ENCODE measurements around the gene SKA2. TPM values are rescaled to one million over a fixed set of nuclear protein-coding genes. Genes with fewer than 3 reads are reported as not detected.

Gene SKA2
- total and polyA plus RNA-seq, 10 of the 15 experiments (the other 5 are each of a cell fraction or from before 2014, with no cell fraction given) = 40.3 to 137 (median 112) TPM

DNA sequence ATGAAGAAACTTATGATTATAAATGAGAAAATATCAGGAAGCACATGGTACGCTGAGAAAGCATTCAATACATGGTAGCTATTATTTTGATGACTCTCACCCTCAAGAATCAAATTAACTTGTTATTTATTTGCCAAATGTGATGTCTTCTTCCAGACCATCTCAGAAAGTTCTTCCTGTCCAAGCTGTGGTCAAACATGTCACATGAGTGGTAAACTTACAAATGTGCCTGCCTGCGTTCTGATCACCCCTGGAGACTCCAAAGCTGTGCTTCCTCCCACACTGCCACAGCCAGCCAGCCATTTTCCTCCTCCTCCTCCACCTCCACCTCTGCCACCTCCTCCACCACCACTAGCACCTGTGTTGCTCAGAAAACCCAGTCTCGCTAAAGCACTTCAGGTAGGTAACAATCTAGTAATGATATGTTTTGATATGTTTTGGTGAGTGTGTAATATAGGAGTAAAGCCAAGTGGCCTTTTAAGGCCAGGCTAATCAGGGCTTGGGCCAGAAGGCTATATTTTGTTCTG is 38.4 kb upstream of the SKA2 start:
- ChIA-PET POLR2A (interaction anchor here (0.6 kb wide), 1 partner anchor 562 kb away, joined by 3 read pairs; no protein-coding TSS in a partner anchor), SMC1A (ENCODE audit: uncharacterized antibody, unreplicated experiment) (no interaction called here), CTCF (interaction anchor here (0.6 kb wide), 1 partner anchor 646 kb away, joined by 3 read pairs; no protein-coding TSS in a partner anchor), RAD21 (ENCODE audit: unreplicated experiment) (no interaction called here)
- Histone ChIP-seq H3K4me2 (ENCODE audit: control insufficient read depth, insufficient read depth) (no peak overlapping the region), H3K36me3 (ENCODE audit: control insufficient read depth in 2 of 2, insufficient read depth in 2 of 2, low read length in 1 of 2) (peaks cover 9 to 13% of the 10 kb centered on the region in 2 experiments), H3K9ac (ENCODE audit: control insufficient read depth, insufficient read depth, low read length) (no peak overlapping the region), H3K27ac (ENCODE audit: control insufficient read depth, insufficient read depth) (no peak overlapping the region), H3K27me3 (replicated peaks in 1 of 2; ENCODE audit: control insufficient read depth in 2 of 2, insufficient read depth in 2 of 2, low read length in 1 of 2) (no peaks in the 10 kb centered on the region), H3K4me3 (no peak overlapping the region), H3K79me2 (ENCODE audit: control insufficient read depth, insufficient read depth, low read length) (no peaks in the 10 kb centered on the region), H3K9me3 (replicated peaks; ENCODE audit: control insufficient read depth, insufficient read depth, low read length) (no peaks in the 10 kb centered on the region), H2AFZ (ENCODE audit: control insufficient read depth, low read depth, low read length) (no peak overlapping the region), H3K4me1 (ENCODE audit: control insufficient read depth, insufficient read depth, low read length) (no peaks in the 10 kb centered on the region), H4K20me1 (ENCODE audit: control insufficient read depth, insufficient read depth) (no peaks in the 10 kb centered on the region)
- TF ChIP-seq BACH1 (IDR thresholded peaks at IDR 0.05; ENCODE audit: borderline replicate concordance) = no peak
- TF ChIP-seq ZNF217 (IDR thresholded peaks at IDR 0.05) = no peak
- TF ChIP-seq POU2F2 (IDR thresholded peaks at IDR 0.05; ENCODE audit: borderline replicate concordance, low read depth, low read length) = no peak
- TF ChIP-seq BMI1 (IDR thresholded peaks at IDR 0.05; ENCODE audit: borderline replicate concordance) = no peak
- no peak for TF ChIP-seq CREM (IDR thresholded peaks at IDR 0.05; ENCODE audit: low read depth)
- no peak for TF ChIP-seq MXI1 (IDR thresholded peaks at IDR 0.05; ENCODE audit: low read depth, low read length)
- TF ChIP-seq ZSCAN29 (IDR thresholded peaks at IDR 0.05) = no peak
- no peak for TF ChIP-seq HDAC2 (IDR thresholded peaks at IDR 0.05)
- no peak for TF ChIP-seq NBN (IDR thresholded peaks at IDR 0.05)
- ATAC-seq = no peak
- BruUV-seq (replicated peaks) = no TSS peak
- FAIRE-seq = no peak
- WGBS (ENCODE audit: insufficient coverage, insufficient replicate concordance, low lambda C conversion rate, missing lambda C conversion rate) = 76% methylated on average over 3 of the region's 3 CpGs
- DNase-seq (ENCODE audit: low read depth, low spot score) = no peak
- in situ Hi-C loops (cut with MboI) (no loop called here), intact Hi-C loops (cut with micrococcal nuclease; ENCODE audit: unreplicated experiment) (no loop called here)

- DNase-seq (ENCODE audit: low read depth, low spot score) (no peak), ATAC-seq (no peak), FAIRE-seq (no peak)
- WGBS (ENCODE audit: insufficient coverage, insufficient replicate concordance, low lambda C conversion rate, missing lambda C conversion rate) = 100% methylated on average over 2 of the region's 2 CpGs
- no peak overlapping the region for H2AFZ ChIP-seq (ENCODE audit: control insufficient read depth, low read depth, low read length)
- ChIA-PET RAD21 (ENCODE audit: unreplicated experiment) (no interaction called here), CTCF (no interaction called here), POLR2A (interaction anchor here (1.4 kb wide), 1 partner anchor 12 kb away, joined by 4 read pairs; no protein-coding TSS in a partner anchor), SMC1A (ENCODE audit: uncharacterized antibody, unreplicated experiment) (no interaction called here)
- BruUV-seq (replicated peaks) = no TSS peak
- H3K9ac ChIP-seq (ENCODE audit: control insufficient read depth, insufficient read depth, low read length) = no peak overlapping the region
- no peaks in the 10 kb centered on the region for H3K9me3 ChIP-seq (replicated peaks; ENCODE audit: control insufficient read depth, insufficient read depth, low read length)
- H3K27me3 ChIP-seq (replicated peaks in 1 of 2; ENCODE audit: control insufficient read depth in 2 of 2, insufficient read depth in 2 of 2, low read length in 1 of 2) = no peaks in the 10 kb centered on the region
- no peaks in the 10 kb centered on the region for H4K20me1 ChIP-seq (ENCODE audit: control insufficient read depth, insufficient read depth)
- H3K4me2 ChIP-seq (ENCODE audit: control insufficient read depth, insufficient read depth) = no peak overlapping the region
- in situ Hi-C loops (cut with MboI) (no loop called here), intact Hi-C loops (cut with micrococcal nuclease; ENCODE audit: unreplicated experiment) (no loop called here)
- H3K36me3 ChIP-seq (ENCODE audit: control insufficient read depth in 2 of 2, insufficient read depth in 2 of 2, low read length in 1 of 2) = peaks cover 5 to 14% of the 10 kb centered on the region in 2 experiments
- H3K79me2 ChIP-seq (ENCODE audit: control insufficient read depth, insufficient read depth, low read length) = no peaks in the 10 kb centered on the region
- no peak overlapping the region for H3K27ac ChIP-seq (ENCODE audit: control insufficient read depth, insufficient read depth)
- no peak overlapping the region for H3K4me3 ChIP-seq
- H3K4me1 ChIP-seq (ENCODE audit: control insufficient read depth, insufficient read depth, low read length) = no peaks in the 10 kb centered on the region
- TF ChIP-seq RUNX3 (IDR thresholded peaks at IDR 0.05; ENCODE audit: low read length) (no peak), ATF3 (IDR thresholded peaks at IDR 0.05; ENCODE audit: borderline replicate concordance, extremely low read depth, low read depth, low read length) (no peak), NFXL1 (IDR thresholded peaks at IDR 0.05; ENCODE audit: borderline replicate concordance) (no peak), YBX1 (IDR thresholded peaks at IDR 0.05) (no peak), ZNF207 (IDR thresholded peaks at IDR 0.05; ENCODE audit: borderline replicate concordance) (no peak), JUND (IDR thresholded peaks at IDR 0.05; ENCODE audit: low read depth, low read length) (no peak), TCF12 (IDR thresholded peaks at IDR 0.05; ENCODE audit: low read depth, low read length) (no peak), JUNB (IDR thresholded peaks at IDR 0.05) (no peak), SUZ12 (IDR thresholded peaks at IDR 0.05; ENCODE audit: unreplicated experiment) (no peak), POLR2AphosphoS5 (IDR thresholded peaks at IDR 0.05; ENCODE audit: low read length) (no peak), MAX (IDR thresholded peaks at IDR 0.05; ENCODE audit: low read depth, low read length) (no peak)
Measured at GRCh38 chr17:59190806-59191205, 35.8 kb upstream of the SKA2 start.
